Astrocyte of the cerebellum (primary cell): ENCODE data around the gene IFT52.
A peak's percentile ranks its signal among the peaks of the same experiment; 100 is the strongest.

Experiments
- DNase-seq: peaks from one replicate; pipeline ENCODE4 v3.0.0-alpha.2; 2011; ENCODE audit warnings: low read depth
- H3K4me3 ChIP-seq: 2 replicates; pipeline ENCODE4 v1.5.1; 2011; ENCODE audit warnings: mild to moderate bottlenecking, low read depth, low read length, moderate library complexity
- in situ Hi-C: cut with HindIII; loops from 2 replicates; pipeline ENCODE4 v1.10.0; 2017; ENCODE audit warnings: low sequenced_read_pairs
- TF ChIP-seq, protein P1 (sequence below): IDR thresholded peaks from 2 replicates; pipeline ENCODE4 v1.5.1; 2012; ENCODE audit warnings: low read length, low read depth, moderate library complexity, mild to moderate bottlenecking; ENCODE audit errors: missing control alignments

IFT52 gene, protein sequence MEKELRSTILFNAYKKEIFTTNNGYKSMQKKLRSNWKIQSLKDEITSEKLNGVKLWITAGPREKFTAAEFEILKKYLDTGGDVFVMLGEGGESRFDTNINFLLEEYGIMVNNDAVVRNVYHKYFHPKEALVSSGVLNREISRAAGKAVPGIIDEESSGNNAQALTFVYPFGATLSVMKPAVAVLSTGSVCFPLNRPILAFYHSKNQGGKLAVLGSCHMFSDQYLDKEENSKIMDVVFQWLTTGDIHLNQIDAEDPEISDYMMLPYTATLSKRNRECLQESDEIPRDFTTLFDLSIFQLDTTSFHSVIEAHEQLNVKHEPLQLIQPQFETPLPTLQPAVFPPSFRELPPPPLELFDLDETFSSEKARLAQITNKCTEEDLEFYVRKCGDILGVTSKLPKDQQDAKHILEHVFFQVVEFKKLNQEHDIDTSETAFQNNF

DNA sequence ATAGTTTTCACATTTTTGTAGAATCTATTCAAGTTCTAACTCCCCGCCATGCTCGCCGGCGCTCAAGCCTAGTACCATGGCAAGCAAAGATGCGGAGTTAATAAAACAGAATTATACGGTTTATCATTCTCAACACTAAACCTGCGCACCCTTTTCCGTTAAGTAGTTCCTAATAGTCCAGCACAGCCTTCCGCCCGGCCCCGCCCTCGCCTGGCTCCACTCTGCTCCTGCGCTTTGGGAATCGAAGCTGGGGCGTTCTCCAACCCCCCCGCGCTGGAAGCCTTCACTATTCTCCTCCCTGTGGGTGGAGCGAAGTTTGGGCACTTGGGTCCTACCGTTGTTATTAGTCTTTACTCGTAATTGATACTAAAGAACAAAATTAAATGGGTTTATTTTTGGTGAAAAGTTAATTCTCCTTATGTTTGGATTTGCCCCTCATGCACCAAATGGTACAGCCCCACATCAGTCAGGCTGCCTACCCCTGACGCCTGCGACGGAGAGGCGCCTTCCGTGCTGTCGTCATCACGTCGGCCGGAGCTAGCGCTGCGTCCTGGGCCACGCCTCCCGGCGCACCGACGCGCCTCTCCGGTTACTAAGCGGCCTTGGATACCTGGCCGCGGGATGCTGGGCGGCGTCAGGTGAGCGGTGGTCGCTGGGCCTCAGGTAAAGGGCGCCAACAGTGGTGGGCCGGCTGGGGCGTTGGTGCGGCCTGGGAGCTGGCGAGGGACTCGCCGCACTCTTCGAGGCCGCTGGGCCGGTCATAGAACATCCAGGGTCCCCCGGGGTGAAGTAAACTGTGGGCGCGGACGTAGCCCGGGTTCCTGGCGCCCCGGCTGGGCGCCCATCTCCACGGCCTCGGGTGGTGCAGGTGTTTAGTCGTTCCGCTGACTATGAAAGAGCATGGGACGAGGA lies at the start of gene IFT52:
TSS of gene IFT52 (plus strand) at position 546 of the 912 bp plus-strand sequence. CDS start 3,762 bp downstream, outside the sequence.
- H3K4me3 ChIP-seq = peak within 1 kb of the TSS; percentile 88
- DNase-seq = peak; percentile 79
- in situ Hi-C loops = no loop called here
- TF ChIP-seq, protein P1, sequence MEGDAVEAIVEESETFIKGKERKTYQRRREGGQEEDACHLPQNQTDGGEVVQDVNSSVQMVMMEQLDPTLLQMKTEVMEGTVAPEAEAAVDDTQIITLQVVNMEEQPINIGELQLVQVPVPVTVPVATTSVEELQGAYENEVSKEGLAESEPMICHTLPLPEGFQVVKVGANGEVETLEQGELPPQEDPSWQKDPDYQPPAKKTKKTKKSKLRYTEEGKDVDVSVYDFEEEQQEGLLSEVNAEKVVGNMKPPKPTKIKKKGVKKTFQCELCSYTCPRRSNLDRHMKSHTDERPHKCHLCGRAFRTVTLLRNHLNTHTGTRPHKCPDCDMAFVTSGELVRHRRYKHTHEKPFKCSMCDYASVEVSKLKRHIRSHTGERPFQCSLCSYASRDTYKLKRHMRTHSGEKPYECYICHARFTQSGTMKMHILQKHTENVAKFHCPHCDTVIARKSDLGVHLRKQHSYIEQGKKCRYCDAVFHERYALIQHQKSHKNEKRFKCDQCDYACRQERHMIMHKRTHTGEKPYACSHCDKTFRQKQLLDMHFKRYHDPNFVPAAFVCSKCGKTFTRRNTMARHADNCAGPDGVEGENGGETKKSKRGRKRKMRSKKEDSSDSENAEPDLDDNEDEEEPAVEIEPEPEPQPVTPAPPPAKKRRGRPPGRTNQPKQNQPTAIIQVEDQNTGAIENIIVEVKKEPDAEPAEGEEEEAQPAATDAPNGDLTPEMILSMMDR = no peak

DNA sequence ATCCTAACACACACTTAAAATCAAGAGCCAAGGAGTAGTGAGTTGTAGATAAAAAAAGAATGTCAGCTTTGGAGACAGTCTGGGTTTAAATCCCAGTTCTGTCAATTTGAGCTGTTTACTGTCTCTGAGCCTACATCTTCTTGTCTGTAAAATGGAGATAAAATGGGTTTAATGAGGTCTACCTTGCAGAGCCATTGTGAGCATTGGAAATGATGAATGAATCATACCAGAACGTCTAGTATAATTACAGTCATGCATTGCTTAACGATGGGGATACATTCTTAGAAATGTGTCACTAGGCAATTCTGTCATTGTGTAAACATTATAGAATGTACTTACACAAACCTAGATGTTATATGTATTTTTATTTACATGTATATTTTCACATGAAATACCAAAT lies 49.5 kb upstream of the IFT52 start:
- in situ Hi-C loops = no loop called here
- no peak for DNase-seq

DNA sequence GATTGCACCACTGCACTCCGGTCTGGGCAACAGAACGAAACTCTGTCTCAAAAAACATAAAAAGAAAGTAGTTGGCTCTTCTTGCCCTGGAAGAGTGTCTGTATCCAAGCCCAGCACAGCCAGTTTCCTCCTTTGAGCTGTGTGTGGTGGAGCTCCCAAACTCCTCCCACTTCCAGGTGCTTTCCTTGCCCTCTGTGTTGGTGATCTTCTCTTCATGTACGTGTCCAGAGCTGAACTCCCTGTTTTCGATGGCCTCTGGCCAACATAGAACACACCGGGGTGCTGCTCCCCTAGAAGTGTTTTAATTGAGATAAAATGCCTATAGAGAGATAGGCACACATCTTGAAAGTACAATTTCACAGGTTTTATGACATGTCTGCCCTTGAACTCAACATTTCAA lies 48.6 kb upstream of the IFT52 start:
- no peak overlapping the region for H3K4me3 ChIP-seq
- TF ChIP-seq, protein P1 = no peak
- in situ Hi-C loops = no loop called here
- no peak for DNase-seq

More for the DNA sequence above, 49.5 kb upstream of the IFT52 start:
- TF ChIP-seq, protein P1 = no peak
- no peak overlapping the region for H3K4me3 ChIP-seq

DNA sequence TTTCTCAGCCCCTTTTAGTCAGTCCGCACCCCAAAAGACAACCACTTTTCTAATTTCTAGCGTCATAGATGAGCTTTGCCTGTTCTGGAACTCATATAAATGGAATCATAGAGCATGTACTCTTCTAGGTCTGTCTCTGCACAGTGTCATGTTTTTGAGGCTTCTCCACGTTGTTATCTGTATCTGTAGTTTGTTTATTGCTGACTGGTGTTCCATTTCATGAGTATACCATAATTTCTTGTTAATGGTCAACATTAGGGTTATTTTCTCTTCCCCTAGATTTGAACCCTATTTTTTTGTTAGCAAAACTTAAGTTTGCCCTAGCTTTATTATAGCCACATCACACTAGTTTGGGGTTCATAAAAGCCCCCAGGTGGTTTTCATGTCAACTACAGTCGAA lies 48.1 kb upstream of the IFT52 start:
- in situ Hi-C loops = no loop called here
- H3K4me3 ChIP-seq = no peak overlapping the region
- TF ChIP-seq, protein P1 = no peak
- no peak for DNase-seq

DNA sequence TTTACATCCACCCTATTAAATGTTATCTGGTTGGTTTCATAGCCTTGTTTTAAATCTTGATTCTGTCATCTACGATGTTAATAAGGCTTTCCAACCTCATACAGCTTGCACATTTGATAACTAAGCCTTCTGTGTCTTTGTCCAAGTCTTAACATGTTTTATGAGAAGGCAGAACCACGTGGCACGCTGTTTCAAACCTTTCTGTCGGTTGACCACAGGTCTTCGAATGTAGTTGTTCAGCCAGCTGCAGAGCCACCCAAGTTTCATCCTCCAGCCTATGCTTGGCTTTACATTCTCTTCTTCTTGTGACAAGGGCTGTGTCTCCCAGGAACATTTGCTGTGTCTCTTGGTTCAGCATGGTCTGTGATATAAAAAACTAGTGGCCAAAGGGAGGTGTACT lies 47.6 kb upstream of the IFT52 start:
- in situ Hi-C loops = no loop called here
- no peak for DNase-seq
- TF ChIP-seq, protein P1 = no peak
- H3K4me3 ChIP-seq = no peak overlapping the region

DNA sequence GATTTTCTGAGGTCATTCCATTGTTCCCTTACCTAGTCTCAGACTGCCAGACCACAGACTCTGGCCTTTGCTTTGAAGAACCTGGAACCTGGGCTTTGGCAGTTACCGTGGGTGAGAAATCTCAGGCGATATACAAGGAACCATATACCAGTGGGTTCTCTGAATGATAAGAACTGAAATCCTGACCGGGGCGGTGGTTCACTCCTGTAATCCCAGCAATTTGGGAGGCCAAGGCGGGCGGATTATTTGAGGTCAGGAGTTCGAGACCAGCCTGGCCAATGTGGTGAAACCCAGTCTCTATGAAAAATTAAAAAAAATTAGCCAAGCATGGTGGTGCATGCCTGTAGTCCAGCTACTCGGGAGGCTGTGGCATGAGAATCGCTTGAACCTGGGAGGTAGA lies 46.2 kb upstream of the IFT52 start:
- in situ Hi-C loops = no loop called here
- no peak overlapping the region for H3K4me3 ChIP-seq
- no peak for DNase-seq
- TF ChIP-seq, protein P1 = no peak
